Activated CD4-positive, CD25-positive, alpha-beta regulatory T cell (primary cell): Measurements from ENCODE around the gene TRPM2.
A peak's percentile ranks its signal among the peaks of the same experiment; 100 is the strongest.

Source experiments
- DNase-seq, 4 experiments: peaks; one replicate each; lab custom pipeline; 2025; lab: John Stamatoyannopoulos, UW

The TRPM2 gene

GRCh38 chr21:44445145-44445812 lies 91.9 kb downstream of the TRPM2 start:
- no peak for DNase-seq

- DNase-seq: no peak
Measured at GRCh38 chr21:44448651-44449131, 95.3 kb downstream of the TRPM2 start.

- no peak for DNase-seq
Measured at GRCh38 chr21:44449473-44450363, 96.3 kb downstream of the TRPM2 start.

- DNase-seq: no peak
Measured at GRCh38 chr21:44450402-44450801, 97.0 kb downstream of the TRPM2 start.

- DNase-seq: no peak
Measured at GRCh38 chr21:44450999-44451398, 97.6 kb downstream of the TRPM2 start.

GRCh38 chr21:44453120-44453519 lies 99.7 kb downstream of the TRPM2 start:
- no peak for DNase-seq

GRCh38 chr21:44454058-44454457 lies 100.6 kb downstream of the TRPM2 start:
- no peak for DNase-seq

- DNase-seq: peak; percentile 72 to 83 (median 76)
Measured at GRCh38 chr21:44454747-44455523, 101.5 kb downstream of the TRPM2 start, which contains the start of gene LRRC3. TSS of gene LRRC3 (plus strand) at chr21:44455510. CDS start at chr21:44456645, 1,135 bp downstream.

GRCh38 chr21:44455524-44456213 lies 102.2 kb downstream of the TRPM2 start:
- no peak for DNase-seq

GRCh38 chr21:44456214-44456914 lies 102.9 kb downstream of the TRPM2 start:
- no peak for DNase-seq

- DNase-seq: no peak
Measured at GRCh38 chr21:44456915-44457736, 103.7 kb downstream of the TRPM2 start.

GRCh38 chr21:44458971-44459711 lies 105.7 kb downstream of the TRPM2 start:
- no peak for DNase-seq

- no peak for DNase-seq
Measured at GRCh38 chr21:44459712-44460440, 106.5 kb downstream of the TRPM2 start.

- no peak for DNase-seq
Measured at GRCh38 chr21:44460441-44460755, 107.0 kb downstream of the TRPM2 start.

- DNase-seq: no peak
Measured at GRCh38 chr21:44461005-44461404, 107.6 kb downstream of the TRPM2 start.

GRCh38 chr21:44461464-44462001 lies 108.1 kb downstream of the TRPM2 start:
- DNase-seq: no peak

GRCh38 chr21:44462086-44462833 lies 108.8 kb downstream of the TRPM2 start:
- DNase-seq: no peak

- no peak for DNase-seq
Measured at GRCh38 chr21:44462834-44463200, 109.4 kb downstream of the TRPM2 start.
